Stomach smooth muscle (tissue), 2 donors: ENCODE results near the gene MTHFD1L.
"Not testable (repeated sequence)": the region's sequence is repeated elsewhere in the genome, so short reads cannot be mapped to it uniquely, and the experiment has no call there.

Experiments used
- H3K27ac ChIP-seq: one replicate; pipeline ENCODE4 v1.7.0; 2013; ENCODE audit warnings: mild to moderate bottlenecking, low read length, inconsistent platforms
- H3K27me3 ChIP-seq, 2 donors: one replicate each; pipeline ENCODE4 v1.7.0; 2013; ENCODE audit warnings: low read length in 2 of 2; ENCODE audit not compliant: insufficient read depth in 2 of 2, control insufficient read depth in 1 of 2
- H3K36me3 ChIP-seq, 2 donors: one replicate each; pipeline ENCODE4 v1.7.0; 2013; ENCODE audit warnings: low read length in 2 of 2; ENCODE audit not compliant: control insufficient read depth in 2 of 2, insufficient read depth in 2 of 2
- H3K4me1 ChIP-seq: one replicate; pipeline ENCODE4 v1.7.0; 2013; ENCODE audit warnings: low read length; ENCODE audit not compliant: control insufficient read depth, insufficient read depth
- H3K4me3 ChIP-seq, 2 donors: one replicate each; pipeline ENCODE4 v1.7.0; 2013; ENCODE audit warnings: low read length in 2 of 2
- H3K9ac ChIP-seq, 2 donors: one replicate each; pipeline ENCODE4 v1.7.0; 2013; ENCODE audit warnings: low read length in 2 of 2, mild to moderate bottlenecking in 1 of 2
- H3K9me3 ChIP-seq, 2 donors: one replicate each; pipeline ENCODE4 v1.7.0; 2013; ENCODE audit warnings: low read length in 2 of 2; ENCODE audit not compliant: control insufficient read depth in 2 of 2
- donor health status: healthy.
- donor health status: Pancreatic carcinoma.

The MTHFD1L gene

GRCh38 chr6:151087055-151087454 is 221.6 kb downstream of the MTHFD1L start:
- H3K9me3 ChIP-seq, H3K4me1 ChIP-seq, H3K27ac ChIP-seq, H3K36me3 ChIP-seq, H3K9ac ChIP-seq, H3K27me3 ChIP-seq, H3K4me3 ChIP-seq: not testable (repeated sequence)

- Histone ChIP-seq H3K27ac (no peak overlapping the region), H3K27me3 (no peaks in the 10 kb centered on the region), H3K9ac (no peak overlapping the region), H3K4me1 (no peaks in the 10 kb centered on the region), H3K36me3 (peaks cover under 1 to 2% of the 10 kb centered on the region in 2 donors), H3K4me3 (no peak overlapping the region), H3K9me3 (no peaks in the 10 kb centered on the region)
Measured at GRCh38 chr6:151087861-151088598, 222.5 kb downstream of the MTHFD1L start.

GRCh38 chr6:151088599-151088935 is 223.1 kb downstream of the MTHFD1L start:
- H3K4me1 ChIP-seq = no peaks in the 10 kb centered on the region
- H3K36me3 ChIP-seq = peaks cover 2% of the 10 kb centered on the region in 2 donors
- H3K27me3 ChIP-seq = no peaks in the 10 kb centered on the region
- no peak overlapping the region for H3K4me3 ChIP-seq
- no peak overlapping the region for H3K27ac ChIP-seq
- H3K9ac ChIP-seq = no peak overlapping the region
- no peaks in the 10 kb centered on the region for H3K9me3 ChIP-seq

- Histone ChIP-seq H3K9ac (no peak overlapping the region), H3K36me3 (peaks cover 2% of the 10 kb centered on the region in 2 donors), H3K4me1 (no peaks in the 10 kb centered on the region), H3K9me3 (no peaks in the 10 kb centered on the region), H3K27ac (no peak overlapping the region), H3K4me3 (no peak overlapping the region), H3K27me3 (no peaks in the 10 kb centered on the region)
Measured at GRCh38 chr6:151088963-151089362, 223.5 kb downstream of the MTHFD1L start.

GRCh38 chr6:151089978-151090377 is 224.5 kb downstream of the MTHFD1L start:
- Histone ChIP-seq H3K9ac (no peak overlapping the region), H3K4me1 (no peaks in the 10 kb centered on the region), H3K27ac (no peak overlapping the region), H3K4me3 (no peak overlapping the region), H3K36me3 (peaks cover 2% of the 10 kb centered on the region in 2 donors), H3K9me3 (no peaks in the 10 kb centered on the region), H3K27me3 (no peaks in the 10 kb centered on the region)

GRCh38 chr6:151091571-151091970 is 226.1 kb downstream of the MTHFD1L start:
- H3K4me1 ChIP-seq = no peaks in the 10 kb centered on the region
- no peaks in the 10 kb centered on the region for H3K27me3 ChIP-seq
- peaks cover 2% of the 10 kb centered on the region in 2 donors for H3K36me3 ChIP-seq
- H3K9ac ChIP-seq = no peak overlapping the region
- no peak overlapping the region for H3K4me3 ChIP-seq
- no peaks in the 10 kb centered on the region for H3K9me3 ChIP-seq
- H3K27ac ChIP-seq = no peak overlapping the region

GRCh38 chr6:151092591-151092990 is 227.1 kb downstream of the MTHFD1L start:
- Histone ChIP-seq H3K4me3 (no peak overlapping the region), H3K9ac (no peak overlapping the region), H3K36me3 (peaks cover 2% of the 10 kb centered on the region in 2 donors), H3K27ac (no peak overlapping the region), H3K27me3 (no peaks in the 10 kb centered on the region), H3K4me1 (no peaks in the 10 kb centered on the region), H3K9me3 (no peaks in the 10 kb centered on the region)

GRCh38 chr6:151093706-151094105 is 228.2 kb downstream of the MTHFD1L start:
- Histone ChIP-seq H3K4me1 (no peaks in the 10 kb centered on the region), H3K36me3 (peaks cover 2% of the 10 kb centered on the region in 2 donors), H3K27ac (no peak overlapping the region), H3K9me3 (no peaks in the 10 kb centered on the region), H3K9ac (no peak overlapping the region), H3K4me3 (no peak overlapping the region), H3K27me3 (no peaks in the 10 kb centered on the region)

- H3K4me3 ChIP-seq = no peak overlapping the region
- no peak overlapping the region for H3K27ac ChIP-seq
- no peaks in the 10 kb centered on the region for H3K9me3 ChIP-seq
- H3K27me3 ChIP-seq = no peaks in the 10 kb centered on the region
- peaks cover 2% of the 10 kb centered on the region in 2 donors for H3K36me3 ChIP-seq
- no peak overlapping the region for H3K9ac ChIP-seq
- no peaks in the 10 kb centered on the region for H3K4me1 ChIP-seq
Measured at GRCh38 chr6:151095538-151096254, 230.2 kb downstream of the MTHFD1L start.

GRCh38 chr6:151096255-151096612 is 230.7 kb downstream of the MTHFD1L start:
- no peak overlapping the region for H3K4me3 ChIP-seq
- H3K9me3 ChIP-seq = no peaks in the 10 kb centered on the region
- H3K9ac ChIP-seq = no peak overlapping the region
- H3K27ac ChIP-seq = no peak overlapping the region
- H3K4me1 ChIP-seq = no peaks in the 10 kb centered on the region
- no peaks in the 10 kb centered on the region for H3K27me3 ChIP-seq
- H3K36me3 ChIP-seq = peaks cover 2% of the 10 kb centered on the region in 2 donors
